ENCODE results near the gene RAET1G. TPM values are rescaled to one million over a fixed set of nuclear protein-coding genes. Genes with fewer than 3 reads are reported as not detected.

Gene RAET1G
- total RNA-seq, 4 donors from 2014 or later: not detected

GRCh38 chr6:149942461-149942829, 19.5 kb upstream of the RAET1G start:
- Histone ChIP-seq H3K9me3 (no peaks in the 10 kb centered on the region), H3K27me3 (peaks cover 66% of the 10 kb centered on the region), H3K4me1 (peaks cover 13 to 29% (median 25%) of the 10 kb centered on the region in 4 donors), H3K27ac (no peak overlapping the region), H3K4me3 (peak overlapping the region in 3 of 4 donors; percentile 33 to 57 (median 51)), H3K36me3 (no peaks in the 10 kb centered on the region)
- 20 to 21% methylated on average over 1 to 12 of the region's 13 CpGs for WGBS, 2 donors (ENCODE audit: low coverage in 1 of 2)
- no peak for DNase-seq
- in situ Hi-C loops (cut with MboI; ENCODE audit: low pct_ligation_motif_present in 1 of 4, low pct_unique_long_range_greater_than_20kb in 1 of 4, low sequenced_read_pairs in 3 of 4) (loop anchor here in 2 of 4 donors (10.0 kb wide), 1 partner anchor 52 kb away; no protein-coding TSS in a partner anchor), intact Hi-C loops (cut with DNase I; ENCODE audit: low total_unique reads) (no loop called here)
- TF ChIP-seq, protein P1, sequence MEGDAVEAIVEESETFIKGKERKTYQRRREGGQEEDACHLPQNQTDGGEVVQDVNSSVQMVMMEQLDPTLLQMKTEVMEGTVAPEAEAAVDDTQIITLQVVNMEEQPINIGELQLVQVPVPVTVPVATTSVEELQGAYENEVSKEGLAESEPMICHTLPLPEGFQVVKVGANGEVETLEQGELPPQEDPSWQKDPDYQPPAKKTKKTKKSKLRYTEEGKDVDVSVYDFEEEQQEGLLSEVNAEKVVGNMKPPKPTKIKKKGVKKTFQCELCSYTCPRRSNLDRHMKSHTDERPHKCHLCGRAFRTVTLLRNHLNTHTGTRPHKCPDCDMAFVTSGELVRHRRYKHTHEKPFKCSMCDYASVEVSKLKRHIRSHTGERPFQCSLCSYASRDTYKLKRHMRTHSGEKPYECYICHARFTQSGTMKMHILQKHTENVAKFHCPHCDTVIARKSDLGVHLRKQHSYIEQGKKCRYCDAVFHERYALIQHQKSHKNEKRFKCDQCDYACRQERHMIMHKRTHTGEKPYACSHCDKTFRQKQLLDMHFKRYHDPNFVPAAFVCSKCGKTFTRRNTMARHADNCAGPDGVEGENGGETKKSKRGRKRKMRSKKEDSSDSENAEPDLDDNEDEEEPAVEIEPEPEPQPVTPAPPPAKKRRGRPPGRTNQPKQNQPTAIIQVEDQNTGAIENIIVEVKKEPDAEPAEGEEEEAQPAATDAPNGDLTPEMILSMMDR (IDR thresholded peaks at IDR 0.05): no peak
- TF ChIP-seq POLR2A (IDR thresholded peaks at IDR 0.05) (no peak), POLR2AphosphoS5 (IDR thresholded peaks at IDR 0.05) (no peak), EP300 (IDR thresholded peaks at IDR 0.05; ENCODE audit: low read depth) (no peak)

DNA sequence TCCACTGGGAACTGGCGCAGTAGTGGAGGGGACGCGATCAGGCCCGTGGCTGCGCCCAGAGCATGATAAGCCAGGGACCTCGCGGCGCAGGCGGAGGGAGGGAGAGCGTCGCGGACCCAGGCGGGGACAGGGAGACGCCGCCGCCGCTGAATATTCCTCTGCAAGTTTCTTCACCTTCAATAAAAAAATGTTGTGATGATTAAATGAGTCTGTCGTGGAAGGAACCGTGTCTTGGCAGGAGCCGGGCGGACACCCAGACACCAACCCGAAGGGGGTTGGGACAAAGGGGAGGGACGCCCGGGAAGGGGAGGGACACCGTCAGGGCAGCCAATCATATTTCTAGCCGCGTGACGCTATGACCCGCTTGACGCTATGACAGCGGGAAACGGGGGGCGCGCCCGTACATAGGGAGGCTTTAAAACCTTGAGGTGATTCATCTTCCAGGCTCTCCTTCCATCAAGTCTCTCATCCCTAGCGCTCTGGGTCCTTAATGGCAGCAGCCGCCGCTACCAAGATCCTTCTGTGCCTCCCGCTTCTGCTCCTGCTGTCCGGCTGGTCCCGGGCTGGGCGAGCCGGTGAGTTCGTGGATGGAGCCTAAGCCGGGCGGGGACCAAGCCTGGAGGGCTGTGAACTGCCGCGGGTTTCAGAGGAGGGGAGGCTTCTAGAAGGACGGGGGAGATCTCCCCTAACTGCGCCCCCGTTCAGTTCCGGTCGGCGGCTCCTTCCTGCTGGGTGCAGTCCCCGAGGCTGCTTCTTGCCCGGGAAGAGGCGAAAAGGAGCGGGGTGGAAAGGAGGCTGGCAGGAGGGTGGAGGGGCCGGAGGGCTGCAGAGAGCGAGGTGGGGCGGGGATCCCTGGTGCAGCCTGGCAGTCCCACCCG, 18.9 kb upstream of the RAET1G start, which contains the start of gene ULBP2:
ULBP2 (plus strand) TSS at position 432 of the 878 bp plus-strand sequence; CDS start at position 491, 59 bp downstream.
- Histone ChIP-seq H3K27me3 (peaks cover 70% of the 10 kb centered on the region), H3K36me3 (no peaks in the 10 kb centered on the region), H3K4me1 (peaks cover 13 to 29% (median 25%) of the 10 kb centered on the region in 4 donors), H3K9me3 (no peaks in the 10 kb centered on the region), H3K4me3 (peak within 1 kb of the TSS; percentile 3 to 57 (median 42)), H3K27ac (peak within 1 kb of the TSS in 1 of 4 donors; percentile 21)
- in situ Hi-C loops (cut with MboI; ENCODE audit: low pct_ligation_motif_present in 1 of 4, low pct_unique_long_range_greater_than_20kb in 1 of 4, low sequenced_read_pairs in 3 of 4) (loop anchor here in 2 of 4 donors (10.0 kb wide), 1 partner anchor 53 kb away; no protein-coding TSS in a partner anchor), intact Hi-C loops (cut with DNase I; ENCODE audit: low total_unique reads) (no loop called here)
- WGBS, 2 donors (ENCODE audit: low coverage in 1 of 2): 1% methylated on average over 15 to 62 of the region's 62 CpGs
- TF ChIP-seq EP300 (IDR thresholded peaks at IDR 0.05; ENCODE audit: low read depth) (no peak), POLR2AphosphoS5 (IDR thresholded peaks at IDR 0.05) (peak in 1 of 3 donors; percentile 49), POLR2A (IDR thresholded peaks at IDR 0.05) (no peak)
- TF ChIP-seq, protein P1 (IDR thresholded peaks at IDR 0.05): peak in 1 of 5 experiments; percentile 7
- DNase-seq: peak; percentile 73

DNA sequence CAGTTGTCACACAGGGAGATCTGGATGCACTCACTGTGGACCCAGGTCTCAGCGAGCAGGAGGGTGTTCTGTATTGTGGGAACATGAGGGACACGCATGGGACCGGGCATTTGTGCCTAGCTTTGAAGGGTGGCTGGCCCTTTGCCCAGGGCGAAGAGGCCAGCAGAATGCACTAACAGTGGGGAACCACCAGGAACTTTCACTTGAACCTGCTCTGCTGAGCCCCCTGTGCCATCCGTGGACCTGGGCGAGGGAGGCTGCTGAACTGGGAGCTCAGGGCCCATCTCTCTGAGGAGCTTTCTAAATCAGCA, 17.7 kb upstream of the RAET1G start:
- in situ Hi-C loops (cut with MboI; ENCODE audit: low pct_ligation_motif_present in 1 of 4, low pct_unique_long_range_greater_than_20kb in 1 of 4, low sequenced_read_pairs in 3 of 4) (loop anchor here in 2 of 4 donors (10.0 kb wide), 1 partner anchor 54 kb away; no protein-coding TSS in a partner anchor), intact Hi-C loops (cut with DNase I; ENCODE audit: low total_unique reads) (no loop called here)
- Histone ChIP-seq H3K9me3 (no peaks in the 10 kb centered on the region), H3K27ac (no peak overlapping the region), H3K27me3 (peaks cover 77% of the 10 kb centered on the region), H3K4me3 (no peak overlapping the region), H3K4me1 (peaks cover 13 to 29% (median 25%) of the 10 kb centered on the region in 4 donors), H3K36me3 (no peaks in the 10 kb centered on the region)
- 45% methylated on average over 6 of the region's 6 CpGs; no CpG with 5 or more reads in 1 of the 2 donors for WGBS, 2 donors (ENCODE audit: low coverage in 1 of 2)
- no peak for DNase-seq
- TF ChIP-seq, protein P1 (IDR thresholded peaks at IDR 0.05): no peak
- TF ChIP-seq EP300 (IDR thresholded peaks at IDR 0.05; ENCODE audit: low read depth) (no peak), POLR2AphosphoS5 (IDR thresholded peaks at IDR 0.05) (no peak), POLR2A (IDR thresholded peaks at IDR 0.05) (no peak)

DNA sequence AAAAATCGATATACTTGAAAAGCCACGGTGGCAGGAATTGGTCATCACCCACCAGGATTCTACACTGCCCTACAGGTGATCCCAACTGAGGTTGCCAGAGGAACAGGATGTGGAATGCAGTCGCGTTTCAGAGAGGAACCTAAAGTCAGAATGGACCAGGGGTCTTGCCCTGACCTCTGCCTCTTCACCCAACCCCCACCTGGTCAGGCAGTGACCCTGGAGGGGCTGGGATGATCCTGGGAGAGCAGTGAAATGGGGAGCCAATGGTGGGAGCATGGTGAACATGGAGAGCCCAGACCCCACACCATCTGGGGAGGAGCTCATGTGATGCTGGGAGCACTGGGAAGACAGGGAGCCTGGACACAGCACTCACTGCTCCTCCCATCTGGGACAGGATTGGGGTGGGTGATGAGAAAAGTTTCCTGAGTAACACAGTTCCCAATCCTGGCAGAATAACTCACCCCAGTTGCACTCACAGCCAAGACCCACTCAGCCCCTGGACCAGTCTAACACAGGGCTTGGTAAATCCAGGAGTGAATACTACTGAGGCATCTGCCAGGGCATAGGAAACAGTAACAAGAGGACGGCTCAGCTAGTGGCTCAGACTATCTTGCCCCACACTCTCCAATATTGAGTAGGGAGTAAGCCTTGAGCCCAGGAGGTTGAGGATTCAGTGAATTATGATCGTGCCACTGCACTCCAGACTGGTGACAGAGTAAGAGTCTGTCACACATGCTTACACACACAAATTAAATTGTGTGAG, 17.2 kb upstream of the RAET1G start:
- no peaks in the 10 kb centered on the region for H3K9me3 ChIP-seq
- H3K27ac ChIP-seq: no peak overlapping the region
- WGBS, 2 donors (ENCODE audit: low coverage in 1 of 2): 18 to 22% methylated on average over 4 to 6 of the region's 6 CpGs
- DNase-seq: no peak
- intact Hi-C loops (cut with DNase I; ENCODE audit: low total_unique reads): no loop called here
- H3K36me3 ChIP-seq: no peaks in the 10 kb centered on the region
- in situ Hi-C loops (cut with MboI; ENCODE audit: low pct_ligation_motif_present in 1 of 4, low pct_unique_long_range_greater_than_20kb in 1 of 4, low sequenced_read_pairs in 3 of 4): loop anchor here in 3 of 4 donors (10.0 kb wide), 2 partner anchors 55 to 75 kb away; no protein-coding TSS in a partner anchor
- peaks cover 13 to 29% (median 25%) of the 10 kb centered on the region in 4 donors for H3K4me1 ChIP-seq
- TF ChIP-seq EP300 (IDR thresholded peaks at IDR 0.05; ENCODE audit: low read depth) (no peak), POLR2AphosphoS5 (IDR thresholded peaks at IDR 0.05) (no peak), POLR2A (IDR thresholded peaks at IDR 0.05) (no peak)
- TF ChIP-seq, protein P1 (IDR thresholded peaks at IDR 0.05): no peak
- peaks cover 82% of the 10 kb centered on the region for H3K27me3 ChIP-seq
- H3K4me3 ChIP-seq: no peak overlapping the region
